ENCODE results near the gene MYO9A. TPM values are rescaled to one million over a fixed set of nuclear protein-coding genes. Genes with fewer than 3 reads are reported as not detected.

MYO9A gene
- total and polyA plus RNA-seq, 2 donors (not counting 1 experiment from before 2014, with no cell fraction given), result 6.2 to 66.1 TPM

GRCh38 chr15:71791975-71792374 lies 326.0 kb downstream of the MYO9A start:
- no peaks in the 10 kb centered on the region for H3K27me3 ChIP-seq (replicated peaks in 1 of 4; ENCODE audit: control extremely low read depth in 1 of 4, control insufficient read depth in 3 of 4, insufficient read depth in 4 of 4, low read length in 3 of 4)
- no peaks in the 10 kb centered on the region for H3K79me2 ChIP-seq (ENCODE audit: control insufficient read depth, insufficient read depth, low read length)
- ChIA-PET CTCF (no interaction called here), POLR2A (interaction anchor here (0.7 kb wide), 1 partner anchor 1418 kb away, joined by 3 read pairs; no protein-coding TSS in a partner anchor)
- no peak overlapping the region for H2AFZ ChIP-seq (ENCODE audit: insufficient read depth, low read depth, low read length, poor library complexity, severe bottlenecking)
- Mint-ChIP-seq H3K4me3 (no peak overlapping the region), H3K27ac (no peak overlapping the region), H3K4me1 (no peaks in the 10 kb centered on the region), H3K9me3 (ENCODE audit: insufficient read depth) (no peaks in the 10 kb centered on the region), H3K27me3 (peaks cover 7% of the 10 kb centered on the region)
- H3K9ac ChIP-seq (ENCODE audit: low read length), result no peak overlapping the region
- no peaks in the 10 kb centered on the region for H3K4me1 ChIP-seq (ENCODE audit: control insufficient read depth in 2 of 2, insufficient read depth in 2 of 2, low read length in 2 of 2)
- intact Hi-C loops (cut with micrococcal nuclease), result no loop called here
- DNase-seq (no peak), ATAC-seq (ENCODE audit: low read depth) (no peak)
- H3K4me2 ChIP-seq (replicated peaks; ENCODE audit: low read depth, low read length, poor library complexity, severe bottlenecking), result no peak overlapping the region
- no peak overlapping the region for H3K4me3 ChIP-seq (ENCODE audit: control extremely low read depth in 1 of 5, extremely low read depth in 1 of 5, insufficient read depth in 1 of 5, low read depth in 2 of 5, low read length in 4 of 5)
- WGBS (ENCODE audit: insufficient coverage), result 100% methylated on average over 6 of the region's 7 CpGs
- no peak overlapping the region for H3K27ac ChIP-seq (ENCODE audit: low read length in 2 of 2)
- H3K36me3 ChIP-seq (replicated peaks in 1 of 2; ENCODE audit: control extremely low read depth in 1 of 2, control insufficient read depth in 1 of 2, extremely low read depth in 1 of 2, insufficient read depth in 2 of 2, low read length in 1 of 2), result no peaks in the 10 kb centered on the region
- TF ChIP-seq EZH2 (IDR thresholded peaks at IDR 0.05; ENCODE audit: borderline replicate concordance, insufficient read depth, low read depth, low read length, poor library complexity, severe bottlenecking), result no peak
- TF ChIP-seq, protein P1, sequence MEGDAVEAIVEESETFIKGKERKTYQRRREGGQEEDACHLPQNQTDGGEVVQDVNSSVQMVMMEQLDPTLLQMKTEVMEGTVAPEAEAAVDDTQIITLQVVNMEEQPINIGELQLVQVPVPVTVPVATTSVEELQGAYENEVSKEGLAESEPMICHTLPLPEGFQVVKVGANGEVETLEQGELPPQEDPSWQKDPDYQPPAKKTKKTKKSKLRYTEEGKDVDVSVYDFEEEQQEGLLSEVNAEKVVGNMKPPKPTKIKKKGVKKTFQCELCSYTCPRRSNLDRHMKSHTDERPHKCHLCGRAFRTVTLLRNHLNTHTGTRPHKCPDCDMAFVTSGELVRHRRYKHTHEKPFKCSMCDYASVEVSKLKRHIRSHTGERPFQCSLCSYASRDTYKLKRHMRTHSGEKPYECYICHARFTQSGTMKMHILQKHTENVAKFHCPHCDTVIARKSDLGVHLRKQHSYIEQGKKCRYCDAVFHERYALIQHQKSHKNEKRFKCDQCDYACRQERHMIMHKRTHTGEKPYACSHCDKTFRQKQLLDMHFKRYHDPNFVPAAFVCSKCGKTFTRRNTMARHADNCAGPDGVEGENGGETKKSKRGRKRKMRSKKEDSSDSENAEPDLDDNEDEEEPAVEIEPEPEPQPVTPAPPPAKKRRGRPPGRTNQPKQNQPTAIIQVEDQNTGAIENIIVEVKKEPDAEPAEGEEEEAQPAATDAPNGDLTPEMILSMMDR (IDR thresholded peaks at IDR 0.05), result no peak
- no peaks in the 10 kb centered on the region for H4K20me1 ChIP-seq (ENCODE audit: control insufficient read depth, insufficient read depth, low read length, poor library complexity, severe bottlenecking)
- H3K9me3 ChIP-seq (ENCODE audit: control extremely low read depth in 1 of 3, control insufficient read depth in 2 of 3, insufficient read depth in 1 of 3, low read length in 2 of 3), result no peaks in the 10 kb centered on the region

DNA sequence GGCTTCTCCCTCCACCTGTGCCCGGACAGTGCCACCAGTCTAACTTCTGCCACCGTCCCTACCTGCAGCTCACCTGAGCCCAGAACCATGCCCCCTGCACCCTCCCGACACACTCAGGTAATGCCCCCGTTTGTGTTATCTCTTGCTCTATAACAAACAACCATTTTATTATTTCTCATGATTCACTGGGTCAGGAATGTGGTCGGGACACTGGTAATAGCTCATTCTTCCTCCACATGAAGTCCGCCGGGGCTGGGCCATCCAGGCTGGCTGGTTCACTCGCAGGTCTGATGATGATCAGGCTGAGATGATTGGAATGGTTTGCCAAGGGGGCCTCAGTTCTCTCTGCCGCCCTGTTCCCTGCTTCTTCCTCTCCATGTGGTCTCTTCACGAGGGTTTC lies 327.9 kb downstream of the MYO9A start:
- H3K9me3 Mint-ChIP-seq (ENCODE audit: insufficient read depth), result no peaks in the 10 kb centered on the region
- no peak overlapping the region for H3K4me3 Mint-ChIP-seq
- Histone ChIP-seq H3K79me2 (ENCODE audit: control insufficient read depth, insufficient read depth, low read length) (no peaks in the 10 kb centered on the region), H3K4me2 (replicated peaks; ENCODE audit: low read depth, low read length, poor library complexity, severe bottlenecking) (no peak overlapping the region), H3K27ac (ENCODE audit: low read length in 2 of 2) (no peak overlapping the region), H3K9me3 (ENCODE audit: control extremely low read depth in 1 of 3, control insufficient read depth in 2 of 3, insufficient read depth in 1 of 3, low read length in 2 of 3) (no peaks in the 10 kb centered on the region), H3K9ac (ENCODE audit: low read length) (no peak overlapping the region), H3K27me3 (replicated peaks in 1 of 4; ENCODE audit: control extremely low read depth in 1 of 4, control insufficient read depth in 3 of 4, insufficient read depth in 4 of 4, low read length in 3 of 4) (no peaks in the 10 kb centered on the region), H4K20me1 (ENCODE audit: control insufficient read depth, insufficient read depth, low read length, poor library complexity, severe bottlenecking) (no peaks in the 10 kb centered on the region), H3K36me3 (replicated peaks in 1 of 2; ENCODE audit: control extremely low read depth in 1 of 2, control insufficient read depth in 1 of 2, extremely low read depth in 1 of 2, insufficient read depth in 2 of 2, low read length in 1 of 2) (no peaks in the 10 kb centered on the region), H3K4me1 (ENCODE audit: control insufficient read depth in 2 of 2, insufficient read depth in 2 of 2, low read length in 2 of 2) (no peaks in the 10 kb centered on the region), H2AFZ (ENCODE audit: insufficient read depth, low read depth, low read length, poor library complexity, severe bottlenecking) (no peak overlapping the region), H3K4me3 (ENCODE audit: control extremely low read depth in 1 of 5, extremely low read depth in 1 of 5, insufficient read depth in 1 of 5, low read depth in 2 of 5, low read length in 4 of 5) (no peak overlapping the region)
- DNase-seq (no peak), ATAC-seq (ENCODE audit: low read depth) (no peak)
- ChIA-PET CTCF (interaction anchor here (1.4 kb wide), 1 partner anchor 8 kb away, joined by 3 read pairs; no protein-coding TSS in a partner anchor), POLR2A (no interaction called here)
- TF ChIP-seq EZH2 (IDR thresholded peaks at IDR 0.05; ENCODE audit: borderline replicate concordance, insufficient read depth, low read depth, low read length, poor library complexity, severe bottlenecking), result no peak
- TF ChIP-seq, protein P1 (IDR thresholded peaks at IDR 0.05), result no peak
- H3K4me1 Mint-ChIP-seq, result no peaks in the 10 kb centered on the region
- no peak overlapping the region for H3K27ac Mint-ChIP-seq
- WGBS (ENCODE audit: insufficient coverage), result 96% methylated on average over 8 of the region's 10 CpGs
- intact Hi-C loops (cut with micrococcal nuclease), result no loop called here
- H3K27me3 Mint-ChIP-seq, result peaks cover 10% of the 10 kb centered on the region

All from B cell (primary cell).